K562 (cell line): Measurements from ENCODE around the gene SRGAP2B.
"Not testable (repeated sequence)": the region's sequence is repeated elsewhere in the genome, so short reads cannot be mapped to it uniquely, and the experiment has no call there.

Source experiments
- CREB1 ChIP-seq, 2 experiments: sonication (generic) in 1 of 2; formaldehyde crosslinking in 1 of 2; IDR thresholded peaks; 2 replicates each; pipeline versions ENCODE4 v1.6.1 to v1.8.0; 2012 to 2022; ENCODE audit warnings: inconsistent platforms in 1 of 2, mild to moderate bottlenecking in 1 of 2, missing genetic modification reagents in 1 of 2, moderate library complexity in 1 of 2
- E2F4 ChIP-seq: sonication (generic); formaldehyde crosslinking; IDR thresholded peaks from 2 replicates; pipeline ENCODE4 v1.8.0; 2022; ENCODE audit warnings: mild to moderate bottlenecking, low read depth, missing genetic modification reagents
- GTF2E2 ChIP-seq: fragments of 200-800 bp; sonication (Bioruptor generic); IDR thresholded peaks from 2 replicates; pipeline ENCODE4 v1.6.1; 2016; ENCODE audit warnings: missing genetic modification characterization, missing compliant biosample characterization
- IRF1 ChIP-seq: sonication (generic); formaldehyde crosslinking; IDR thresholded peaks from 2 replicates; pipeline ENCODE4 v1.8.0; 2022; ENCODE audit warnings: missing genetic modification reagents, mild to moderate bottlenecking, borderline replicate concordance
- JUN ChIP-seq, 2 experiments: sonication (generic) in 1 of 2; formaldehyde crosslinking in 1 of 2; IDR thresholded peaks; 2 replicates each; pipeline versions ENCODE4 v1.6.1 to v1.8.0; 2012 to 2022; ENCODE audit warnings: borderline replicate concordance in 2 of 2, mild to moderate bottlenecking in 2 of 2, improper control_type of control experiment in 1 of 2, low read depth in 1 of 2, low read length in 1 of 2, missing genetic modification reagents in 1 of 2
- SMARCA4 ChIP-seq: fragments of 450-650 bp; IDR thresholded peaks from 2 replicates; pipeline ENCODE4 v1.6.1; 2016
- TCF7L2 ChIP-seq: fragments of 150-350 bp; IDR thresholded peaks from 2 replicates; pipeline ENCODE4 v1.6.1; 2016; ENCODE audit warnings: low read depth, mild to moderate bottlenecking, low read length, moderate library complexity
- ZFP1 ChIP-seq: fragments of 450-650 bp; formaldehyde crosslinking; IDR thresholded peaks from 2 replicates; pipeline ENCODE4 v1.4.0; 2020; ENCODE audit warnings: mild to moderate bottlenecking, mixed read lengths
- TF ChIP-seq, protein P1 (sequence below), 3 experiments: IDR thresholded peaks in 2 of 3; conservative IDR thresholded peaks in 1 of 3; 2 replicates each; pipeline ENCODE4 v1.5.1; 2011 to 2012; ENCODE audit warnings: low read length in 3 of 3, mild to moderate bottlenecking in 3 of 3, control low read depth in 2 of 3, improper control_type of control experiment in 1 of 3, inconsistent platforms in 1 of 3, low read depth in 1 of 3, mixed read lengths in 1 of 3, moderate library complexity in 1 of 3; ENCODE audit not compliant: insufficient read depth in 2 of 3
- TF ChIP-seq, protein P2 (sequence below): sonication (generic); formaldehyde crosslinking; IDR thresholded peaks from 2 replicates; pipeline ENCODE4 v1.8.1; 2023; ENCODE audit warnings: mild to moderate bottlenecking, missing genetic modification reagents

- not testable (repeated sequence) for TF ChIP-seq CREB1 (IDR thresholded peaks at IDR 0.05); CREB1 (CRISPR knock-in tag; IDR thresholded peaks at IDR 0.05); IRF1 (CRISPR knock-in tag); ZFP1 (CRISPR knock-in tag); JUN (IDR thresholded peaks at IDR 0.05; ENCODE audit: borderline replicate concordance, low read depth, low read length); JUN (CRISPR knock-in tag; IDR thresholded peaks at IDR 0.05; ENCODE audit: borderline replicate concordance); SMARCA4; GTF2E2 (tag); TCF7L2; E2F4 (CRISPR knock-in tag)
- TF ChIP-seq, protein P1, sequence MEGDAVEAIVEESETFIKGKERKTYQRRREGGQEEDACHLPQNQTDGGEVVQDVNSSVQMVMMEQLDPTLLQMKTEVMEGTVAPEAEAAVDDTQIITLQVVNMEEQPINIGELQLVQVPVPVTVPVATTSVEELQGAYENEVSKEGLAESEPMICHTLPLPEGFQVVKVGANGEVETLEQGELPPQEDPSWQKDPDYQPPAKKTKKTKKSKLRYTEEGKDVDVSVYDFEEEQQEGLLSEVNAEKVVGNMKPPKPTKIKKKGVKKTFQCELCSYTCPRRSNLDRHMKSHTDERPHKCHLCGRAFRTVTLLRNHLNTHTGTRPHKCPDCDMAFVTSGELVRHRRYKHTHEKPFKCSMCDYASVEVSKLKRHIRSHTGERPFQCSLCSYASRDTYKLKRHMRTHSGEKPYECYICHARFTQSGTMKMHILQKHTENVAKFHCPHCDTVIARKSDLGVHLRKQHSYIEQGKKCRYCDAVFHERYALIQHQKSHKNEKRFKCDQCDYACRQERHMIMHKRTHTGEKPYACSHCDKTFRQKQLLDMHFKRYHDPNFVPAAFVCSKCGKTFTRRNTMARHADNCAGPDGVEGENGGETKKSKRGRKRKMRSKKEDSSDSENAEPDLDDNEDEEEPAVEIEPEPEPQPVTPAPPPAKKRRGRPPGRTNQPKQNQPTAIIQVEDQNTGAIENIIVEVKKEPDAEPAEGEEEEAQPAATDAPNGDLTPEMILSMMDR (IDR thresholded peaks at IDR 0.05 in 2 of 3, conservative IDR thresholded peaks at IDR 0.05 in 1 of 3; ENCODE audit: insufficient read depth in 2 of 3, low read depth in 1 of 3, low read length in 3 of 3), result not testable (repeated sequence)
- TF ChIP-seq, protein P2, sequence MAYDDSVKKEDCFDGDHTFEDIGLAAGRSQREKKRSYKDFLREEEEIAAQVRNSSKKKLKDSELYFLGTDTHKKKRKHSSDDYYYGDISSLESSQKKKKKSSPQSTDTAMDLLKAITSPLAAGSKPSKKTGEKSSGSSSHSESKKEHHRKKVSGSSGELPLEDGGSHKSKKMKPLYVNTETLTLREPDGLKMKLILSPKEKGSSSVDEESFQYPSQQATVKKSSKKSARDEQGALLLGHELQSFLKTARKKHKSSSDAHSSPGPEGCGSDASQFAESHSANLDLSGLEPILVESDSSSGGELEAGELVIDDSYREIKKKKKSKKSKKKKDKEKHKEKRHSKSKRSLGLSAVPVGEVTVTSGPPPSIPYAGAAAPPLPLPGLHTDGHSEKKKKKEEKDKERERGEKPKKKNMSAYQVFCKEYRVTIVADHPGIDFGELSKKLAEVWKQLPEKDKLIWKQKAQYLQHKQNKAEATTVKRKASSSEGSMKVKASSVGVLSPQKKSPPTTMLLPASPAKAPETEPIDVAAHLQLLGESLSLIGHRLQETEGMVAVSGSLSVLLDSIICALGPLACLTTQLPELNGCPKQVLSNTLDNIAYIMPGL (CRISPR knock-in tag), result not testable (repeated sequence)
Measured at GRCh38 chr1:144883022-144883421, 212.1 kb downstream of the SRGAP2B start.
